ENCODE measurements around the gene GAB3.

GRCh38 chrX:154733066-154733425 is 17.8 kb downstream of the GAB3 start:
- no peak for TF ChIP-seq POLR2AphosphoS5 (IDR thresholded peaks at IDR 0.05; ENCODE audit: low read depth, low read length)
- TF ChIP-seq REST (IDR thresholded peaks at IDR 0.05; ENCODE audit: low read depth): no peak
- no peak for TF ChIP-seq JUND (IDR thresholded peaks at IDR 0.05)
- TF ChIP-seq MAX (IDR thresholded peaks at IDR 0.05): no peak
- no peak for TF ChIP-seq EZH2 (IDR thresholded peaks at IDR 0.05)
- TF ChIP-seq POLR2A (IDR thresholded peaks at IDR 0.05; ENCODE audit: borderline replicate concordance, extremely low read depth, insufficient read depth, insufficient read length): no peak
- no peak for TF ChIP-seq CTCF (IDR thresholded peaks at IDR 0.05 in 2 of 3, conservative IDR thresholded peaks at IDR 0.05 in 1 of 3; ENCODE audit: borderline replicate concordance in 1 of 3, insufficient read depth in 1 of 3, low read depth in 2 of 3, low read length in 2 of 3)
- no peak for TF ChIP-seq SRF (IDR thresholded peaks at IDR 0.05; ENCODE audit: low read depth)
- no peak for TF ChIP-seq ZBTB33 (IDR thresholded peaks at IDR 0.05; ENCODE audit: extremely low read depth, insufficient replicate concordance, low read length)
- no peak for TF ChIP-seq SIN3A (IDR thresholded peaks at IDR 0.05; ENCODE audit: low read depth)
- no peak for TF ChIP-seq YY1 (IDR thresholded peaks at IDR 0.05; ENCODE audit: extremely low read depth, insufficient replicate concordance, low read depth, low read length)
- no peak for TF ChIP-seq EZH2phosphoT487 (IDR thresholded peaks at IDR 0.05; ENCODE audit: borderline replicate concordance)

Measured in HCT116 (cell line).